ENCODE measurements around the gene LRRC49. TPM values are rescaled to one million over a fixed set of nuclear protein-coding genes. Genes with fewer than 3 reads are reported as not detected.
A peak's percentile ranks its signal among the peaks of the same experiment; 100 is the strongest.

The LRRC49 gene
- total and polyA plus RNA-seq, 2 of the 4 experiments (the other 2 are of a cell fraction), result 8.6 to 16.8 TPM

DNA sequence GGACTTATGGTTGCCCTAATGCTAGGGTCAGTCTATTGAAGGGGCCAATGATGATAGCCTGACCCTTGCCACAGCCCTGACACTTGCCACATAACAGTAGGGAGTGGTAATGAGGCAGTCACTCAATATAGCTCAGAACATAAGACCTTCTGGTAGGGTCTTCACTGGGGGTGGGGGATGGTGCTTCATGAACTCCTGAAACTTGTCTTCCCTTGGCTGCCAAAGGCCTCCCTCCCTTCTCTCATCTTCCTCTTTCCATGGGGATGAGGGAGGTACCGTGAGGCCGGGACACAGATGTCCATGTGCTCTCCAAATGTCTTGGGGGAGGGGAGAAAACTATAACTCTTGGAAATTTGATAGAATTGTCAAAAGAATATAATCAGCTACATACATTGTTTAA lies 201.5 kb downstream of the LRRC49 start:
- H3K9ac ChIP-seq (ENCODE audit: low read depth, low read length), result no peak overlapping the region

More for the DNA sequence above, 201.5 kb downstream of the LRRC49 start:
- BruUV-seq (replicated peaks), result no TSS peak
- Histone ChIP-seq H4K8ac (ENCODE audit: low read depth in 2 of 2, low read length in 2 of 2) (0 out of 4 replicates have a peak overlapping the region, but pooled peaks of 1 of the 2 experiments have one; percentile 8), H3K4ac (ENCODE audit: low read depth, low read length) (0 out of 2 replicates have a peak overlapping the region, but pooled peaks have one; percentile 5), H4K20me1 (ENCODE audit: insufficient read depth, low read length) (no peaks in the 10 kb centered on the region), H3K14ac (replicated peaks; ENCODE audit: low read depth, low read length) (no peak overlapping the region), H2BK15ac (ENCODE audit: low read depth, low read length) (no peak overlapping the region; the same call in 2 of the 3 replicates), H2AK5ac (ENCODE audit: low read depth, low read length) (peak overlapping the region; percentile 66; the same call in 1 of the 2 replicates), H3K27me3 (ENCODE audit: control insufficient read depth, insufficient read depth, low read length) (no peaks in the 10 kb centered on the region), H3K9me3 (ENCODE audit: control insufficient read depth, insufficient read depth, low read length) (no peaks in the 10 kb centered on the region), H3K27ac (ENCODE audit: insufficient read depth, low read length) (no peak overlapping the region), H3K4me3 (ENCODE audit: insufficient read depth, low read depth, low read length) (no peak overlapping the region), H2BK20ac (ENCODE audit: low read depth, low read length) (no peak overlapping the region; the same call in 1 of the 2 replicates), H2AFZ (replicated peaks; ENCODE audit: low read length, poor library complexity) (no peak overlapping the region), H4K5ac (ENCODE audit: low read depth, low read length) (no peak overlapping the region), H3K23ac (ENCODE audit: low read depth, low read length) (no peak overlapping the region), H3K4me1 (ENCODE audit: control insufficient read depth, insufficient read depth, low read length) (peaks cover 10% of the 10 kb centered on the region), H3K56ac (ENCODE audit: extremely low read depth, insufficient read depth, low read length) (no peak overlapping the region), H3K36me3 (ENCODE audit: control insufficient read depth, insufficient read depth, low read length) (no peaks in the 10 kb centered on the region), H4K91ac (ENCODE audit: insufficient read depth, low read depth, low read length) (no peak overlapping the region), H2BK5ac (ENCODE audit: low read depth, low read length, poor library complexity, severe bottlenecking) (peak overlapping the region; percentile 5), H3K79me1 (ENCODE audit: low read depth in 1 of 2, low read length in 2 of 2) (no peaks in the 10 kb centered on the region; a peak in 1 of 4 replicates), H2BK120ac (ENCODE audit: low read depth, low read length) (no peak overlapping the region; the same call in 1 of the 2 replicates), H3K18ac (ENCODE audit: low read depth, low read length) (no peak overlapping the region), H3K9me1 (ENCODE audit: insufficient read depth, low read length) (no peaks in the 10 kb centered on the region), H3K4me2 (ENCODE audit: low read depth, low read length) (no peak overlapping the region), H2AK9ac (replicated peaks; ENCODE audit: low read depth, low read length, poor library complexity) (no peak overlapping the region)
- in situ Hi-C loops (cut with MboI; ENCODE audit: low sequenced_read_pairs) (no loop called here), intact Hi-C loops (cut with micrococcal nuclease) (no loop called here), dilution Hi-C loops (cut with HindIII; ENCODE audit: low sequenced_read_pairs, unreplicated experiment) (no loop called here)
- no CpG with 5 or more reads among the region's 2 CpGs for WGBS, 2 experiments (ENCODE audit: extremely low coverage in 2 of 2, insufficient read length in 1 of 2)
- ChIA-PET CTCF (no interaction called here), POLR2A (ENCODE audit: unreplicated experiment) (no interaction called here)
- TF ChIP-seq RCOR1 (IDR thresholded peaks at IDR 0.05; ENCODE audit: insufficient replicate concordance, low read length), result no peak
- no peak for TF ChIP-seq NFE2L2 (IDR thresholded peaks at IDR 0.05; ENCODE audit: low read depth, low read length)
- TF ChIP-seq ELK1 (IDR thresholded peaks at IDR 0.05; ENCODE audit: borderline replicate concordance, low read depth, low read length), result no peak
- no peak for TF ChIP-seq SMC3 (IDR thresholded peaks at IDR 0.05; ENCODE audit: low read depth, low read length)
- TF ChIP-seq RAD21 (IDR thresholded peaks at IDR 0.05; ENCODE audit: low read length), result no peak
- DNase-seq (no peak), ATAC-seq (ENCODE audit: low read depth) (no peak)

Data from IMR-90 (cell line).